Measurements from ENCODE around the gene RAB27B.

- no peak for TF ChIP-seq CTCF (IDR thresholded peaks at IDR 0.05)
- no peak for TF ChIP-seq POLR2A (IDR thresholded peaks at IDR 0.05)
Observed at GRCh38 chr18:54802178-54802577, 26.1 kb upstream of the RAB27B start.
